Activated CD8-positive, alpha-beta memory T cell treated with anti-CD3 and anti-CD28 coated beads, Interleukin-2, amount 50 U/mL, for 24 hours (primary cell): ENCODE data around the gene MICAL3.

Experiments
- DNase-seq: peaks from one replicate; pipeline ENCODE4 v3.0.0-alpha.2; 2020; ENCODE audit errors: extremely low read depth

Gene MICAL3

DNA sequence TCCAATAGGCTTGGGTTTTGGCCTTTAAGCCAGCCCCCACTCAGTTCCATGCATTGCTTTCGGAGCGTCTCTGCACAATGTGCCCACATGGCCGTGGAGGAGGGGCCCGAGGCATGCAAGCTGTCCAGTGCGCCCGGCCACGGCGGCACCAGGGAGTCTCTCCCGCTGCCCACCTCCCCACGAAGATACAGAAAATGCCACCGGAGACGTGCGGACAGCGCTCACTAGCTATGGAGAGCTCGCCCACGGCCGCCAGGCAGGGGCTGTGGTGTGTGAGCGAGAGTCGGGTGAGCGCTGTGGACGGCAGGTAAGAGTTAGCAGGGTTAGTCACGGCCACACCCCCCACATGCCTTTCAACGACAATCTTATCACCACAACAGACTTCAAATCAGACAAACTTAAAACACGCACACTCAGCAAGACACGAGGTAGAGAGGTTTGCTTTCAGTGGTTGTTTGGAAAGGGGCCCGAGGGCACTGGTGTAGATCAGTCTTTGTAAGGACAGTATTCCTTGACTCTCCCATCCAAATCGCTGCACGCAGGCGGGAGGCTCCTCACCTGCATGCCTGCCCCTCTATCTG is 231.4 kb downstream of the MICAL3 start:
- no peak for DNase-seq

DNA sequence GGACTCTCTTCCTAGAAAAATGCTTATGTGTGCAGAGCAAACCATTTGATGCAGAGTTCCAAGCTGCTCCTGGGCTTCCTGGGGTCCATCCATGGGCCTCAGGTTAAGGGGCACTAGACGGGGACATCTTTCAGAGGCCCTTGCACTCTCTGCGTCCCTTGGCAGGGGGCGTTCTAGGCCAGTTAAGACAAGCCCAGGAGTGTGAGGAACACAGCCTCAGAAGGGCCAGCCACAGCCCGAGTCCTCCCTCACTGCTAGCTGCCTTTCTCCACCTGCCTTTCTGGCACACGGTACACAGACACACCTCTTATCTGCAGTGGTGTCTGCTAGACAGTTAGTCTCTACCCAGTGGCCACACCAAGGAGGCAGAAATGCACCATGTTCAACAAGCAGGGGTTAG is 232.1 kb downstream of the MICAL3 start:
- no peak for DNase-seq

- DNase-seq = no peak
Measured at GRCh38 chr22:17791196-17791595, 233.2 kb downstream of the MICAL3 start.

- DNase-seq = no peak
Measured at GRCh38 chr22:17789379-17790200, 234.8 kb downstream of the MICAL3 start.

GRCh38 chr22:17788528-17789378 is 235.6 kb downstream of the MICAL3 start:
- DNase-seq = no peak

GRCh38 chr22:17787716-17788330 is 236.5 kb downstream of the MICAL3 start:
- no peak for DNase-seq

GRCh38 chr22:17787241-17787640 is 237.1 kb downstream of the MICAL3 start:
- no peak for DNase-seq

GRCh38 chr22:17786435-17787161 is 237.8 kb downstream of the MICAL3 start:
- no peak for DNase-seq

- peak; percentile 24 for DNase-seq
Measured at GRCh38 chr22:17785185-17786184, 238.9 kb downstream of the MICAL3 start.

GRCh38 chr22:17784776-17785175 is 239.6 kb downstream of the MICAL3 start:
- no peak for DNase-seq

- DNase-seq = no peak
Measured at GRCh38 chr22:17783773-17784480, 240.4 kb downstream of the MICAL3 start.

GRCh38 chr22:17783312-17783711 is 241.0 kb downstream of the MICAL3 start:
- DNase-seq = no peak

DNA sequence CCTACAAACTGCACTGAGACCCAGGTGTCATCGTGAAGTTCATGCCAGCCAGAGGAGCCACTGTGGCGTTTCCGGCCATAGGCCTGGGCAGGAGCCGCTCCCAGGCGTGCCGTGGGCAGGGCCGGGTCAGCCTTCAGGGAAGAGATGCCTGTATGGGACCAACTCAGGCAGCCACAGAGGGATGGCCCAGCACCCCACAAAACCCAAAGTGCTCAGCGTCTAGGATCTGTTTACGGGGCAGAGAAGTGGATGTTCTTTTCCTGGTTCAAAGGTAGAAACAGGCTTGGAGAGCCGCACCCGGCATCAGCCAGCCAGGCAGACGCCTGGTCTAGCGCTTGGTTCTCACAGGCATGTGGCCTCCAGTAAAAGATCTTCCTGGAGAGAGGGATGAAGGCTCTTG is 241.7 kb downstream of the MICAL3 start:
- DNase-seq = no peak

DNA sequence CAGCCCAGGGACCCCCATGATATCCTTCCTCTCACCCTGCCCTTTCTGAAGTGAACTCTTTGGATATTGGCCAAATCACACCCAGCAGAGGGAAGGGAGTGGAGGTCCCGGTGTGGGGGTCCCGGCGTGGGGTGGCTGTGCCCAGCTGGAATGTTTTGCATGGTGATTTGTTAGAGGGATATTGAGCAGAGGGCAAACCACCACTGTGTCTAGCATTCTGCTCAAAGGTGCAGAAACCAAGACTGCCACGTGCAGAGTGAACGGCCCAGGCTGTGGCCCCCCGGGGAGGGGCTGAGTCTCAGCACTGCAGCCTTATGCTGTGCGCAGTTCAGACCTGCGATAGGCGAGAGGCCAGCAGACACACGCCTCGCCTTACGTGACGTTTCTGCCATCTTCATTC is 242.2 kb downstream of the MICAL3 start:
- DNase-seq = no peak

- peak; percentile 39 for DNase-seq
Measured at GRCh38 chr22:17781319-17782031, 242.9 kb downstream of the MICAL3 start.

- no peak for DNase-seq
Measured at GRCh38 chr22:17780741-17781318, 243.5 kb downstream of the MICAL3 start.

DNA sequence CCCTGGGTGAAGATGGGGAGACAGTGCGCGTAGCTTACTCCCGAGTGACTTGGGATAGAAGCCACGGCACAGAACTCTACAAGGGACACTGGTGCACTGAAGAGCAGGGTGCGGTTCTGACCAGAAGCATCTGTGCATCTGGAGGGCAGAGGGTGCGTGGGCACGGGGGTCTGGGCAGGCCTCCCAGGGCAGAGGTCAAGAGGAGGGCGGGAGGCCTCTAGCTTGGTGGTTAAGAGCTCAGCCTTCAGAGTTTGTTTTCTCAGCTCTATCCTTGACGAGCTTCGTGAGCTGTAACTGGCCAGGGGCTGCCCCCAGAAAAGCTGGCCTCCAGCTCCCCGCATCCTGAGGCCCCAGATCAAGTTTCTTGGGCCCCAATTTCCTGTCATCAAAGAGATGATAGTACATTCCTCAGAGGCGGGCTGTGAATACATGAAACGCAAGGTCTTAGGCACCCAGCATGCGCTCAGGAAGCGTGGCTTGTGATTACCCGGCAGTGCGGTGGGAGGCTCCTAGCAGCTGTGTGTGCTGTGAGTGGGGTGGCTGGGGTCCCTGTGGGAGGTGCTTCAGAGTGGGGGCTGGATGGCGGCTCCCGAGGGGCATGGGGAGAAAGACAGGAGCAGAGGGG is 244.1 kb downstream of the MICAL3 start:
- no peak for DNase-seq
